BJ (cell line): Measurements from ENCODE around the gene CTIF. TPM values are rescaled to one million over a fixed set of nuclear protein-coding genes. Genes with fewer than 3 reads are reported as not detected.

Source experiments
- CTCF ChIA-PET: fragments of 350-600 bp; formaldehyde crosslinking; extraction: SDS; loops from one replicate; lab custom pipeline; 2021; ENCODE audit warnings: antibody characterized with exemption, inconsistent platforms; lab: Yijun Ruan, JAX
- POLR2A ChIA-PET: fragments of 300-600 bp; sonication (Branson Sonifier 250); formaldehyde crosslinking; extraction: SDS; loops from one replicate; lab custom pipeline; 2021; ENCODE audit warnings: antibody characterized with exemption; lab: Charles Lee
- DNase-seq: peaks from one replicate; pipeline ENCODE4 v3.0.0-alpha.2; 2011; ENCODE audit warnings: low read depth
- H3K27me3 ChIP-seq: 2 replicates; pipeline ENCODE4 v1.6.0; 2011; ENCODE audit warnings: low read length; ENCODE audit not compliant: control insufficient read depth, insufficient read depth
- H3K36me3 ChIP-seq: 2 replicates; pipeline ENCODE4 v1.5.1; 2011; ENCODE audit warnings: low read length; ENCODE audit not compliant: control insufficient read depth, insufficient read depth
- H3K4me3 ChIP-seq: 2 replicates; pipeline ENCODE4 v1.5.1; 2011; ENCODE audit warnings: low read depth, mild to moderate bottlenecking, control low read depth, low read length
- CTCF ChIP-seq: IDR thresholded peaks from 2 replicates; pipeline ENCODE4 v1.5.1; 2011; ENCODE audit warnings: low read depth, mild to moderate bottlenecking, control low read depth, inconsistent platforms, low read length, moderate library complexity; ENCODE audit not compliant: insufficient read depth
- polyA plus RNA-seq: library from polyadenylated mRNA; depleted of rRNA; stranded (reverse); fragments of >200 nt; gene quantifications from 2 replicates; pipeline ENCODE4 v1.2.3, GENCODE V29; 2011

Gene CTIF
- polyA plus RNA-seq, 1 experiment, result 105 TPM

GRCh38 chr18:48527461-48527860 is 11.4 kb upstream of the CTIF start:
- ChIA-PET CTCF (interaction anchor here (0.9 kb wide), 1 partner anchor 137 kb away, joined by 3 read pairs; no protein-coding TSS in a partner anchor), POLR2A (no interaction called here)
- no peak for TF ChIP-seq CTCF
- H3K36me3 ChIP-seq, result no peaks in the 10 kb centered on the region
- H3K4me3 ChIP-seq, result no peak overlapping the region
- no peak for DNase-seq
- no peaks in the 10 kb centered on the region for H3K27me3 ChIP-seq

- Histone ChIP-seq H3K4me3 (no peak overlapping the region), H3K27me3 (no peaks in the 10 kb centered on the region), H3K36me3 (no peaks in the 10 kb centered on the region)
- ChIA-PET CTCF (no interaction called here), POLR2A (no interaction called here)
- DNase-seq, result no peak
- TF ChIP-seq CTCF, result no peak
These were observed 10.0 kb upstream of the CTIF start for GRCh38 chr18:48528861-48529260.

- H3K36me3 ChIP-seq, result no peaks in the 10 kb centered on the region
- ChIA-PET POLR2A (interaction anchor here (0.5 kb wide), 1 partner anchor 93 kb away, joined by 3 read pairs; no protein-coding TSS in a partner anchor), CTCF (interaction anchor here (1.3 kb wide), 1 partner anchor 54 kb away, joined by 5 read pairs; no protein-coding TSS in a partner anchor)
- no peak overlapping the region for H3K4me3 ChIP-seq
- no peak for DNase-seq
- no peak for TF ChIP-seq CTCF
- no peaks in the 10 kb centered on the region for H3K27me3 ChIP-seq
These were observed 9.0 kb upstream of the CTIF start for GRCh38 chr18:48529796-48530195.

- no peak for DNase-seq
- no peaks in the 10 kb centered on the region for H3K36me3 ChIP-seq
- TF ChIP-seq CTCF, result no peak
- H3K27me3 ChIP-seq, result no peaks in the 10 kb centered on the region
- H3K4me3 ChIP-seq, result no peak overlapping the region
- CTCF ChIA-PET, result interaction anchor here (1.3 kb wide), 1 partner anchor 54 kb away, joined by 5 read pairs; no protein-coding TSS in a partner anchor
- POLR2A ChIA-PET, result no interaction called here
These were observed 8.3 kb upstream of the CTIF start for GRCh38 chr18:48530399-48531081.

- CTCF ChIA-PET, result interaction anchor here (1.3 kb wide), 1 partner anchor 55 kb away, joined by 5 read pairs; no protein-coding TSS in a partner anchor
- no peak for DNase-seq
- TF ChIP-seq CTCF, result no peak
- Histone ChIP-seq H3K36me3 (no peaks in the 10 kb centered on the region), H3K4me3 (no peak overlapping the region), H3K27me3 (no peaks in the 10 kb centered on the region)
- POLR2A ChIA-PET, result no interaction called here
These were observed 7.8 kb upstream of the CTIF start for GRCh38 chr18:48531082-48531403.
